Inflammatory macrophage treated with lipopolysaccharide for 4 hours (primary cell): ENCODE results near the gene KAT6B.
"Not testable (repeated sequence)": the region's sequence is repeated elsewhere in the genome, so short reads cannot be mapped to it uniquely, and the experiment has no call there.

Experiments
- DNase-seq: peaks from one replicate; pipeline ENCODE4 v3.0.0-alpha.2; 2020

The KAT6B gene

GRCh38 chr10:74893329-74893728 lies 66.9 kb downstream of the KAT6B start:
- DNase-seq: not testable (repeated sequence)

- no peak for DNase-seq
Observed at GRCh38 chr10:74896788-74897527, 70.6 kb downstream of the KAT6B start.

GRCh38 chr10:74898201-74898976 lies 72.0 kb downstream of the KAT6B start:
- DNase-seq: peak; percentile 88

GRCh38 chr10:74900297-74900696 lies 73.9 kb downstream of the KAT6B start:
- DNase-seq: no peak

- no peak for DNase-seq
Observed at GRCh38 chr10:74901301-74901700, 74.9 kb downstream of the KAT6B start.

GRCh38 chr10:74901867-74902450 lies 75.6 kb downstream of the KAT6B start:
- no peak for DNase-seq

- no peak for DNase-seq
Observed at GRCh38 chr10:74903491-74903890, 77.1 kb downstream of the KAT6B start.

- DNase-seq: no peak
Observed at GRCh38 chr10:74906611-74907198, 80.3 kb downstream of the KAT6B start.

- DNase-seq: no peak
Observed at GRCh38 chr10:74909670-74910069, 83.3 kb downstream of the KAT6B start.

- no peak for DNase-seq
Observed at GRCh38 chr10:74910241-74910975, 84.0 kb downstream of the KAT6B start.

GRCh38 chr10:74910976-74911350 lies 84.6 kb downstream of the KAT6B start:
- DNase-seq: no peak

- DNase-seq: no peak
Observed at GRCh38 chr10:74912182-74912581, 85.8 kb downstream of the KAT6B start.

- DNase-seq: no peak
Observed at GRCh38 chr10:74912682-74913081, 86.3 kb downstream of the KAT6B start.

- no peak for DNase-seq
Observed at GRCh38 chr10:74913377-74913979, 87.1 kb downstream of the KAT6B start.

GRCh38 chr10:74916283-74916682 lies 89.9 kb downstream of the KAT6B start:
- DNase-seq: no peak

GRCh38 chr10:74917481-74918077 lies 91.2 kb downstream of the KAT6B start:
- DNase-seq: no peak

GRCh38 chr10:74919671-74920070 lies 93.3 kb downstream of the KAT6B start:
- DNase-seq: no peak

GRCh38 chr10:74921070-74921469 lies 94.7 kb downstream of the KAT6B start:
- not testable (repeated sequence) for DNase-seq

GRCh38 chr10:74921744-74922143 lies 95.3 kb downstream of the KAT6B start:
- DNase-seq: no peak

- peak; percentile 37 for DNase-seq
Observed at GRCh38 chr10:74922921-74923320, 96.5 kb downstream of the KAT6B start.

- DNase-seq: no peak
Observed at GRCh38 chr10:74923556-74923955, 97.2 kb downstream of the KAT6B start.
